Retinal pigment epithelial cell (primary cell): ENCODE measurements around the gene EPHB1.
A peak's percentile ranks its signal among the peaks of the same experiment; 100 is the strongest.
"Not testable (repeated sequence)": the region's sequence is repeated elsewhere in the genome, so short reads cannot be mapped to it uniquely, and the experiment has no call there.

ENCODE experiments used
- DNase-seq: peaks from one replicate; pipeline ENCODE4 v3.0.0-alpha.2; 2010; ENCODE audit warnings: low read depth
- H3K4me3 ChIP-seq: 2 replicates; pipeline ENCODE4 v1.5.1; 2011; ENCODE audit warnings: mild to moderate bottlenecking, low read length, control low read depth, moderate library complexity
- CTCF ChIP-seq: conservative IDR thresholded peaks from 2 replicates; pipeline ENCODE4 v1.5.1; 2011; ENCODE audit warnings: low read depth, low read length, control low read depth, inconsistent platforms

EPHB1 gene

DNA sequence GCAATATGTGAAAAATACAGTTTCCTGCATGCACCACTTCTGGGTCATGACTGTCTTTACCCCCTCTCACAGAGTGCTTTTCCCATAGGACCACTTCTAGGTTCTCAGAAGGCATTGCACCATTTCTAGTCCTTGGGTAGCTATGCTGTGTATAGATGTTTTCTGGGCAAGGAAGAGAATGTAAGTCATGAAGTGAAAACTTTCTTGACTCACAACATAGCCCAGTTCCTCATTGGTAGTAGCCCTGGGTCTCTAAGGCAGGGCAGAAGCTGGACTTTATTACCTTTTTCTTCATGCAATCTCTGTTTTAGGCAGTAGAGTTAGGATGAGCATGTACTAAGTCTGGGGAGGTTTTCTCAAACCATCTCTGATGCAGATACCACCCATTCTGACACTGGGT lies 203.1 kb downstream of the EPHB1 start:
- DNase-seq = no peak
- no peak overlapping the region for H3K4me3 ChIP-seq
- no peak for TF ChIP-seq CTCF

GRCh38 chr3:134998855-134999254 lies 203.8 kb downstream of the EPHB1 start:
- H3K4me3 ChIP-seq = no peak overlapping the region
- DNase-seq = no peak
- TF ChIP-seq CTCF = no peak

GRCh38 chr3:135000465-135000864 lies 205.4 kb downstream of the EPHB1 start:
- DNase-seq = no peak
- no peak for TF ChIP-seq CTCF
- no peak overlapping the region for H3K4me3 ChIP-seq

- not testable (repeated sequence) for H3K4me3 ChIP-seq, DNase-seq
Measured at GRCh38 chr3:135005616-135006015, 210.6 kb downstream of the EPHB1 start.

DNA sequence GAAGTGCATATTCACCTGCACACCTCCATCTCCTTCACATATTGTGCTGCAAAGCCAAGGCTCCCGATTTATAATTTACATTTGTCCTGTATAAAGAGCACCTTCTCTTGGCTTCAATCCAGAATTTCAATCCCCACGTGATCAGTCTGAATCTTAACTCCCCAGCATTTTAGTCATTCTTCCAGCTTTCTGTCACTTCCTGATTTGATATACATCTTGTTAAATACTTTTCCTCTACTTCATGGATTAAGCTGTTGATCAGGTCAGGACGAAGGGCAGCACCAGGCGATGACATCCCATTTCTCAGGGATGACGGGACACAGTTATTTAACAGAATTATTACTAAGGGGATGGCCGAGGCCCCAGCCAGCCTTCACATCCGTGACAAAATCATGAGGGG lies 212.5 kb downstream of the EPHB1 start:
- DNase-seq = peak; percentile 87
- no peak for TF ChIP-seq CTCF
- no peak overlapping the region for H3K4me3 ChIP-seq

- no peak overlapping the region for H3K4me3 ChIP-seq
- no peak for DNase-seq
- TF ChIP-seq CTCF = no peak
Measured at GRCh38 chr3:135008326-135008725, 213.3 kb downstream of the EPHB1 start.

DNA sequence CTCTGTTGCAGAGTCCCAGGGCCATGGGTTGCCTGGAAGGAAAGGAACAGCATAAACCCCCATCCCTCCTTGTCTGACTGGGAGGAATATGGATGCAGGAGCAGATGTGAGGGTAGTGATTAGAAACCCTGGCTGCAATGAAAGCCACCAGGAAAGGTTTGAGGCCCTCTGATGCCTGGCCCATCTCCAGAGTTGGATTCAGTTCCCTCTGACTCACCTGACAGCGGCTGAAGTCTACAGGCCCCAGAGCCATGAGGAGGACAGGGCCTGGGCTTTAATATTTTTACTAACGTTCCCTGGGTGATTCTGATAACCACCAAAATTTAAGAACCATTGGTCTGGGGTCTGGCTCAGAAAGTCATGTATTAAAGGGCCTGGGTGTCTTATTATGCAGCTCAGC lies 214.0 kb downstream of the EPHB1 start:
- TF ChIP-seq CTCF = no peak

DNA sequence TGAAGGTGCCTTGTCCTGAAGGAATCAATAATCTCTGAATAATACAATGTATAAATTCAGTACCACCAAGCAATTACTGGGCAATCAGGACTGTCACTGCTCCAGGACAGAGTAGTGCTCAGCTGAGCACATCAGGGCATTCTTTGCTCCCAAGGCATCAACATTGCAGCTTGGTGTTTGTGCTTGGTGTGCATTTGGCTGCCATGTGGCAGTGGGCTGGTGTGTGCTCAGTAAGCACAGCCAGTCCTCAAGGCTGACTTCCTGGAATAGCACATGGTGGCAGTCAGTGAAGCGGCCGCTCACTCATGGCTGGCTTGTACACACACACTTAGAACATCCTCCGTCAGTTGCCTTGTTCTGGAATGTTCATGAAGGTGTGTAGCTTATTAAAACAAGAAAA lies 217.0 kb downstream of the EPHB1 start:
- H3K4me3 ChIP-seq = no peak overlapping the region
- DNase-seq = no peak
- TF ChIP-seq CTCF = no peak

More for the DNA sequence above, 214.0 kb downstream of the EPHB1 start:
- no peak overlapping the region for H3K4me3 ChIP-seq
- DNase-seq = no peak
